SK-N-SH (cell line): ENCODE data around the gene MRPL27. TPM values are rescaled to one million over a fixed set of nuclear protein-coding genes. Genes with fewer than 3 reads are reported as not detected.

Experiments
- CTCF ChIA-PET: fragments of 300-600, 350-600 bp; formaldehyde crosslinking; extraction: SDS; loops from one replicate; lab custom pipeline; 2021; lab: Yijun Ruan, JAX
- POLR2A ChIA-PET: fragments of 350-600 bp; sonication (Branson Sonifier 250); formaldehyde crosslinking; extraction: SDS; loops from one replicate; lab custom pipeline; 2020; ENCODE audit warnings: antibody characterized with exemption, inconsistent platforms; lab: Yijun Ruan, JAX
- DNase-seq: peaks from one replicate; pipeline ENCODE4 v3.0.0; 2012
- H2AFZ ChIP-seq: fragments of 200-600 bp; sonication (generic); 2 replicates; pipeline ENCODE4 v1.8.1; 2016; ENCODE audit warnings: antibody characterized with exemption, mild to moderate bottlenecking, low read depth
- H3F3A ChIP-seq: fragments of 200-600 bp; sonication (generic); replicated peaks from 2 replicates; pipeline ENCODE3; 2016; ENCODE audit warnings: antibody characterized with exemption, mild to moderate bottlenecking; ENCODE audit not compliant: insufficient read depth
- H3K27ac ChIP-seq, 2 experiments: fragments of 200-500 bp in 1 of 2; fragments of 200-600 bp in 1 of 2; sonication (Bioruptor generic) in 1 of 2; sonication (generic), shearing (Covaris generic) in 1 of 2; 2 replicates each; pipeline versions ENCODE4 v1.5.1 to v1.6.1; 2014 to 2016; ENCODE audit warnings: low read depth in 2 of 2, inconsistent platforms in 1 of 2, low read length in 1 of 2, mild to moderate bottlenecking in 1 of 2, mixed read lengths in 1 of 2
- H3K27me3 ChIP-seq: fragments of 200-600 bp; sonication (generic), shearing (Covaris generic); 2 replicates; pipeline ENCODE4 v1.6.1; 2016; ENCODE audit warnings: mixed run types; ENCODE audit not compliant: insufficient read depth
- H3K36me3 ChIP-seq, 2 experiments: fragments of 200-500 bp in 1 of 2; fragments of 200-600 bp in 1 of 2; sonication (Bioruptor generic) in 1 of 2; sonication (generic) in 1 of 2; replicated peaks in 1 of 2; 2 replicates each; pipeline versions ENCODE3 to v1.5.1; 2014 to 2016; ENCODE audit warnings: low read length in 1 of 2, mild to moderate bottlenecking in 1 of 2; ENCODE audit not compliant: insufficient read depth in 2 of 2, control insufficient read depth in 1 of 2
- H3K4me1 ChIP-seq, 2 experiments: fragments of 200-500 bp in 1 of 2; fragments of 200-600 bp in 1 of 2; sonication (Bioruptor generic) in 1 of 2; sonication (generic), shearing (Covaris generic) in 1 of 2; 2 replicates each; pipeline versions ENCODE4 v1.5.1 to v1.6.1; 2014 to 2016; ENCODE audit warnings: low read depth in 1 of 2, low read length in 1 of 2, mixed run types in 1 of 2; ENCODE audit not compliant: insufficient read depth in 2 of 2, control insufficient read depth in 1 of 2
- H3K4me2 ChIP-seq: fragments of 200-600 bp; sonication (generic), shearing (Covaris generic); 2 replicates; pipeline ENCODE4 v1.6.1; 2017; ENCODE audit warnings: mixed run types
- H3K4me3 ChIP-seq, 2 experiments: fragments of 200-500 bp in 1 of 2; fragments of 200-600 bp in 1 of 2; sonication (Bioruptor generic) in 1 of 2; sonication (generic), shearing (Covaris generic) in 1 of 2; 2 replicates each; pipeline versions ENCODE4 v1.5.1 to v1.8.1; 2014 to 2016; ENCODE audit warnings: low read depth in 2 of 2, inconsistent platforms in 1 of 2, low read length in 1 of 2, mild to moderate bottlenecking in 1 of 2, mixed read lengths in 1 of 2, moderate library complexity in 1 of 2
- H3K79me2 ChIP-seq: fragments of 200-600 bp; sonication (generic); 2 replicates; pipeline ENCODE4 v1.8.1; 2017; ENCODE audit warnings: mild to moderate bottlenecking; ENCODE audit not compliant: insufficient read depth
- H3K9ac ChIP-seq: fragments of 200-600 bp; sonication (generic); 2 replicates; pipeline ENCODE4 v1.6.1; 2017; ENCODE audit warnings: mixed run types
- H3K9me2 ChIP-seq: fragments of 200-600 bp; sonication (generic); 2 replicates; pipeline ENCODE4 v1.6.1; 2017; ENCODE audit warnings: mixed run types
- H3K9me3 ChIP-seq: fragments of 200-600 bp; sonication (generic); 2 replicates; pipeline ENCODE4 v1.6.1; 2017; ENCODE audit warnings: mixed run types, mild to moderate bottlenecking, moderate library complexity
- H4K20me1 ChIP-seq: fragments of 200-600 bp; sonication (generic); 2 replicates; pipeline ENCODE4 v1.6.1; 2017; ENCODE audit warnings: mild to moderate bottlenecking, mixed run types; ENCODE audit not compliant: insufficient read depth
- CHD2 ChIP-seq: fragments of 150-350 bp; IDR thresholded peaks from 2 replicates; pipeline ENCODE4 v1.6.1; 2018; ENCODE audit warnings: low read length; ENCODE audit not compliant: partially characterized antibody
- FOXJ3 ChIP-seq: sonication (generic); formaldehyde crosslinking; IDR thresholded peaks from 2 replicates; pipeline ENCODE4 v1.5.1; 2020; ENCODE audit warnings: mild to moderate bottlenecking, missing genetic modification reagents
- FOXM1 ChIP-seq: IDR thresholded peaks from 2 replicates; pipeline ENCODE4 v1.4.0; 2012; ENCODE audit warnings: low read depth, mild to moderate bottlenecking
- MEF2A ChIP-seq: IDR thresholded peaks from 2 replicates; pipeline ENCODE4 v1.4.0; 2012; ENCODE audit warnings: low read depth, borderline replicate concordance
- NFIC ChIP-seq: IDR thresholded peaks from 2 replicates; pipeline ENCODE4 v1.4.0; 2012; ENCODE audit warnings: borderline replicate concordance
- NRF1 ChIP-seq: IDR thresholded peaks from 2 replicates; pipeline ENCODE4 v1.6.1; 2012; ENCODE audit warnings: low read depth, mild to moderate bottlenecking, low read length
- PBX3 ChIP-seq: IDR thresholded peaks from 2 replicates; pipeline ENCODE4; 2012
- POLR2AphosphoS5 ChIP-seq: IDR thresholded peaks from 2 replicates; pipeline ENCODE4 v1.6.1; 2012; ENCODE audit warnings: low read depth, low read length
- RFX5 ChIP-seq: IDR thresholded peaks from 2 replicates; pipeline ENCODE4 v1.6.1; 2012; ENCODE audit warnings: mild to moderate bottlenecking, improper control_type of control experiment, low read length
- RXRA ChIP-seq: IDR thresholded peaks from 2 replicates; pipeline ENCODE4 v1.4.0; 2012; ENCODE audit warnings: low read depth, mild to moderate bottlenecking, borderline replicate concordance
- SIN3A ChIP-seq: IDR thresholded peaks from 2 replicates; pipeline ENCODE4 v1.6.1; 2012; ENCODE audit warnings: low read depth, mild to moderate bottlenecking, low read length, moderate library complexity, borderline replicate concordance
- WGBS: methylation state at CpG from one replicate; pipeline ENCODE4 v1.1.6; 2017; ENCODE audit warnings: low lambda C conversion rate; 5-methylcytosine and 5-hydroxymethylcytosine counted together
- polyA plus RNA-seq, 3 experiments: library from polyadenylated mRNA; depleted of rRNA; stranded (reverse); fragments of >200 nt; gene quantifications; 2 replicates each; pipeline ENCODE4 v1.2.3, GENCODE V29; 2012
- TF ChIP-seq, protein P1 (sequence below): IDR thresholded peaks from 2 replicates; pipeline ENCODE4 v1.4.0; 2012; ENCODE audit warnings: low read depth, borderline replicate concordance

The MRPL27 gene
- polyA plus RNA-seq, 1 of the 3 experiments (the other 2 are of a cell fraction), result 266 TPM

GRCh38 chr17:50421308-50422051, 48.5 kb upstream of the MRPL27 start:
- Histone ChIP-seq H3K4me1 (peaks cover 10 to 21% of the 10 kb centered on the region in 2 experiments; a peak in 3 of 4 replicates), H4K20me1 (no peaks in the 10 kb centered on the region)
- TF ChIP-seq POLR2AphosphoS5, result no peak
- TF ChIP-seq FOXM1, result no peak
- TF ChIP-seq PBX3, result no peak
- TF ChIP-seq MEF2A, result no peak
- TF ChIP-seq RFX5, result no peak
- no peak for TF ChIP-seq SIN3A
- no peak for TF ChIP-seq NRF1
- TF ChIP-seq NFIC, result no peak
- no peak for TF ChIP-seq FOXJ3
- no peak for TF ChIP-seq RXRA
- TF ChIP-seq, protein P1, sequence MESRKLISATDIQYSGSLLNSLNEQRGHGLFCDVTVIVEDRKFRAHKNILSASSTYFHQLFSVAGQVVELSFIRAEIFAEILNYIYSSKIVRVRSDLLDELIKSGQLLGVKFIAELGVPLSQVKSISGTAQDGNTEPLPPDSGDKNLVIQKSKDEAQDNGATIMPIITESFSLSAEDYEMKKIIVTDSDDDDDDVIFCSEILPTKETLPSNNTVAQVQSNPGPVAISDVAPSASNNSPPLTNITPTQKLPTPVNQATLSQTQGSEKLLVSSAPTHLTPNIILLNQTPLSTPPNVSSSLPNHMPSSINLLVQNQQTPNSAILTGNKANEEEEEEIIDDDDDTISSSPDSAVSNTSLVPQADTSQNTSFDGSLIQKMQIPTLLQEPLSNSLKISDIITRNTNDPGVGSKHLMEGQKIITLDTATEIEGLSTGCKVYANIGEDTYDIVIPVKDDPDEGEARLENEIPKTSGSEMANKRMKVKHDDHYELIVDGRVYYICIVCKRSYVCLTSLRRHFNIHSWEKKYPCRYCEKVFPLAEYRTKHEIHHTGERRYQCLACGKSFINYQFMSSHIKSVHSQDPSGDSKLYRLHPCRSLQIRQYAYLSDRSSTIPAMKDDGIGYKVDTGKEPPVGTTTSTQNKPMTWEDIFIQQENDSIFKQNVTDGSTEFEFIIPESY, result no peak
- no peak for TF ChIP-seq CHD2
- TF ChIP-seq, all 33 proteins: peak for 0
- 80% methylated on average over 3 of the region's 3 CpGs for WGBS
- Histone ChIP-seq H2AFZ (peak overlapping the region; percentile 77), H3K4me3 (peak overlapping the region in 1 of 2 experiments; percentile 40; a peak in 2 of 4 replicates), H3K79me2 (peaks cover 14% of the 10 kb centered on the region; the same call in 1 of the 2 replicates), H3K36me3 (no peaks in the 10 kb centered on the region), H3K9me3 (no peaks in the 10 kb centered on the region), H3K27ac (peak overlapping the region; percentile 39 to 56; a peak in 3 of 4 replicates), H3K4me2 (peak overlapping the region; percentile 42; the same call in 1 of the 2 replicates), H3K9ac (0 out of 2 replicates have a peak overlapping the region, but pooled peaks have one; percentile 18), H3K27me3 (no peaks in the 10 kb centered on the region), H3K9me2 (no peaks in the 10 kb centered on the region), H3F3A (peaks cover 30% of the 10 kb centered on the region)
- ChIA-PET POLR2A (interaction anchor here (0.9 to 1.2 kb wide), 2 partner anchors 24 to 38 kb away, joined by 3 to 4 read pairs; no protein-coding TSS in a partner anchor), CTCF (interaction anchor here (1.1 to 1.7 kb wide), 5 partner anchors 9 to 59 kb away, joined by 5 to 8 read pairs (median 5); partner anchors contain the start of genes LRRC59 and RSAD1)
- no peak for DNase-seq
